GM21723 (cell line): ENCODE results near the gene GOLGA7B.

Experiments
- ATAC-seq: cut with Tn5 transposase; IDR thresholded peaks from one replicate; pipeline ENCODE4 v1.9.1; 2021; ENCODE audit warnings: mild to moderate bottlenecking, moderate library complexity; ENCODE audit not compliant: unreplicated experiment

Gene GOLGA7B

DNA sequence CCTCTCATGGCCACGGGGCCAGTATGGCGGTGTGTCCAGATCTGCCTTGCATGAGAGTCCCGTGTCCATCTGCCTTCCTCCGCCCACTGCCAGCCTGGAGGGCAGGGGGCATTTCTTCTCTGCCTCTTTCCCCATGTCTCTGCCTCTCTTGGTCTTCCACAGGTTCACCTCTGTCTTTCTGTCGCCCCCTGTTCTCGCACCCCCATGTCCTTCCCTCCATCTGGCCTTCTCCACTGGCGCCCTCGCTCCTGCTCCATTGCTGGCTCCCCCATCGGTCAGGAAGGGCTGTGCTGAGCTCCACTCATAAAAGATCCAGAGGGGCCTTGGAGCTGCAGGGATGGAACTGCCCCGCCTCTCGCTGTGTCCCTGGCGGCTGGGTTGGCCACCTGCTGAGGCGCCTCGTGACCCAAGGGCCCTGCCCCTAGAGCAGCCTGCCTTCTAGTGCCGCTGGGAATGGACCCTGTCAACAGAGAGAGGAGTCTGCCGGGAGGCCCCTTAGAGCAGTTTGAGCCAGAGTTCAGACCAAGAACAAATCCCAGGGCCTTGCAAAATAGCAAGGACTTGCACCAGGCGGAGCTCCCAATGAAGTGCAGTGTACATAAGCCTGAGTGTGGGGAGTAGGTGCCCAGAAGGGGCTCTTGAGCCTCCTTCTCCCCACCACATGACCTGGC, 42.0 kb downstream of the GOLGA7B start:
- ATAC-seq = no peak

DNA sequence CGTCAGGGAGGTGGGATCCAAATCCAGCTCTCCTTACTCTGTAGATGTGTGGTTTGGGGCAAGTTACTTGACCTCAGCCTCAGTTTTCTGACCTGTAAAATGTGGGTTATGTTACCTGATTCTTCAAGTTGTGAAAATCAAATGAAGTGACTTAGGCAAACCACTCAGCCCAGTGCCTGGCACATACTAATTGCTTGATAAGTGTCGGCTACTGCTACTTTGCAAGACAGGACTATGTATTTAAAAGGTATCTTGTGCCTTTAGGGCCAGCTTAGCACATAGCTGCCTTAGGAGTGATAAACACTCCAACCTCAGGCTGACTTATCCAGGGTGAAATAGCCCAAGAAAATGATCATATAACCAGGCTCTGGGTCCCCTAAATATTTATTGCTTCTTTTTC, 42.9 kb downstream of the GOLGA7B start:
- ATAC-seq = no peak

DNA sequence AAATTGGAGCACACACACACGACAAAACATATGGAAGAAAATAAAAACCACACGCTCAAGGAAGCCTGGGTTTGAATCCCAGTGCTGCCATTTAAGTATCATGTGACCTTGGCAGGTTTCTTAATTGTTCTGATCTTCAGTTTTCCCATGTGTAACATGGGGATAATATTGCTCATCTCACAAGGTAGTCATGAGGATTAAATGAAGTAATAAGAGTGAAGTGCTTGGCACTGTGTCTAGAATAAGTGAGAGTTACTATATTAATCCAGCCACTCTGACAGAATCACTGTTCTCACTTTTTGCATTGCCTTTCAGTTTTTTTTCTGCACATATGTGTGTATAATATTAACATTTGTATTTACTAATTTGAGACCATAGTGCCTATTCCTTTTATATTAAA, 43.3 kb downstream of the GOLGA7B start:
- no peak for ATAC-seq

DNA sequence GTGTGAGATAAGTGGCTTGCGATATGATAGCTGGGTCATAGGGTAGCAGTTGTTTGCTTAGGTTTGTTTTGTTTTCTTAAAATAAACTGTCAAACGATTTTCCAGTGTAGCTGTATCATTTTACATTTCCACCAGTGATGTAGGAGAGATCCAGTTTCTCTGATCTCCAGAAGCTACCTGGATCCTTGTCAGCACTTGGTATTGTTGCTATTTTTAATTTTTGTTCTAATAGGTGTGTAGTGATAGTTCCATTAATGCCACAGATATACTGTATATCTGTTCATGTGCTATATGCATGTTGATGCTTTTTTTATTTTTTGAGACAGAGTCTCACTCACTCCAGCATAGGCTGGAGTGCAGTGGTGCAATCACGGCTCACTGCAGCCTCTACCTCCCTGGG, 44.4 kb downstream of the GOLGA7B start:
- no peak for ATAC-seq

DNA sequence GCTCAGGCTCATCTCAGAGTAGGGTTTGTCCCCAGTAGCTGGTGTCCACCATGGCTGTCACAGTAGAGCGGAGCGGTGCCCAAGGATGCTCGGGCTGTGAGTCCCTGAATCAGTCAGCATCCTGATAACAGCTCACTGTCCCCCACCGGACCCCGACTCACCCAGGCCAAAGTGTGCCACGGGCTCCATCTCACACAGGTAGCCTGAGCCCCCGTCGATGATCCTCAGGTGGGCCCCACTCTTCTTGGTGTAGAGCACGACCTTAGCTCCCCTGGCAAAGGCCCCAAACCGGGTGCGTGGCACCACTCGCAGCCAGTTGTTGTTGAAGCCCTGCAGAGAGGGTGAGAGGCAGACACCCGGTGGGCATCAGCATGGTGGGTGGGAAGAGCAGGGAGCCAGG, 45.4 kb downstream of the GOLGA7B start:
- no peak for ATAC-seq

DNA sequence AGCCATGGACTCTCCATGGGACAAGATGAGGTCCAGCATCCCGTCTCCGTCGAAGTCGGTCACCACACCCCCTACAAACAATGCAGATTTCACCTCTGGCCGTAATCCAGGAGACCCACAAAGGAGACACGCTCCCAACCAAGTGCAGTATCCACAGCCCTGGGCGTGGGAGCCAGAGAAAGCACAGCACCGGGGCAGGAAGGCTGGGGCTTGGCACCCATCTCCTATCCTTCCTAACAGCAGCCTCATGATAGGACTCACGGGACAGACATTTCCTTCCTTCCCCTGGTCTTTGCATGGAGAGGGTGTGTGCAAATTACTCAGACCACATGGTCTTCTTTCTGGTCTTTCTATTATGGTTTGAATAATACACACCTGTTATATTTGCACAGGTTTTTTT, 46.3 kb downstream of the GOLGA7B start:
- ATAC-seq = no peak

DNA sequence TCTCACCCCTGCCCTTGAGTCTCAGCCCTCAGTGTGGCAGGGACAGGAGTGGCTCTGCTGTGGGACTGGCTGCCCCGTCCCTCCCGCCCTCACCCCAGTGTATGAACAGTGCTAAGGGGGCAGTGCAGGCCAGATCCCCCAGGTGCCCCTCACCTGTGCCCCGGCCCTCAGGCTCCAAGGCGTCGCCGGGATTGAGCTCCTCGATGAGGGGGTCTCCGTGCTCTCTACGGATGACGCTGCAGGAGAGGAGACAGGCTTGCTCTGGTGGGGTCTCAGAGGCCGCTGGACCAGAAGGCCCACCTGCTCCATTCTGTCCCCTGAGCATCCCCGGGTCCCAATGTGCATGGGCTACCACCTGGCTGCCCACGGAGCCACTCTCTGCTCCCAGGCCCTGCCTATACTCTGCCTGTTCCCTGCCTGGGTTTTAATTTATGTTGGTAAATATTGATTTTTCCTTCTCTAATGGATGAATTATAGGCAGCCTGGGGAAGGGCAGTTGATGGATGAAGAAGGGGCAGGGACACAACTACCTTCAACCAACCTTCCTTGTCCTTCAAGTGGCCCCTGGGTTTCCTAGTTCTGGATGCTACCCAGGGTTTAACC, 47.2 kb downstream of the GOLGA7B start:
- ATAC-seq = no peak

DNA sequence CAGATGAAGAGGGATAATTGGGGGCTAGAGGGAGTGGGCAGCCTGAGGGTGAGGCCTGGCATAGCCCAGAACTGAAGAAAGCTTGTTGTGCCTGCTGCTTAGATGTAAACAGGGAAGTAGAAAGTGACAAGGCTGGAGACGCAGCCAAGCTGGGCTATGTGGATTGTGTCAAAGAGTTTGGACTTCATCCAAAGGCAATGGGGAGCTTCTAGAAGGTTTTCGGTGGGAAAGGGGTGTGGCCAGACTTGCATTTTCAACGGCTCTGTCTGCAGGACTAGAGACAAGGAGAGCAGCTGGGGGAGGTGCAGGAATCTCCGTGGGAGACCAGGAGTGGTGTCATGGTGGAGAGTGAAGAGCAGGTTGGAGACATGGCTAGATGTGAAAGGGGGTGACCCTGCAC, 48.8 kb downstream of the GOLGA7B start:
- ATAC-seq = no peak

DNA sequence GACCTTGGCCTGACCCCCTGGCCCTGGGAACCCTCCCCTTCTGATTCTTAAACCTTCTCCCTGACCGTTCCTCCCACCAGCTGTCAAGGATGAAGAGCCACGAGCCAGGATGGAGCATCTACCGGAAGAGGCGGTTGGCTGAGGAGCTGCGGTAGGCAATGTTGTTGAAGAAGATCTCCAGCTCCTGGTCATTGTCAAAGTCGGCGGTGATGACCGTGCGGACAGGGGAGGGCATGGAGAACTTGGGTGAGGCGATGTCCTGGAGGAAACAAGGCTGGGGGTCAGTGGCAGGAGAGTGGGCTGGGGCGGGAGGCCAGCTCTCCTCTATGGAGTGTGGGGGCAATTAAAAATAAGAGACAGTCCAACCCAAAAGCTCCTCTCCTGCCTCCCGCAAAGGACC, 51.7 kb downstream of the GOLGA7B start:
- ATAC-seq = no peak

DNA sequence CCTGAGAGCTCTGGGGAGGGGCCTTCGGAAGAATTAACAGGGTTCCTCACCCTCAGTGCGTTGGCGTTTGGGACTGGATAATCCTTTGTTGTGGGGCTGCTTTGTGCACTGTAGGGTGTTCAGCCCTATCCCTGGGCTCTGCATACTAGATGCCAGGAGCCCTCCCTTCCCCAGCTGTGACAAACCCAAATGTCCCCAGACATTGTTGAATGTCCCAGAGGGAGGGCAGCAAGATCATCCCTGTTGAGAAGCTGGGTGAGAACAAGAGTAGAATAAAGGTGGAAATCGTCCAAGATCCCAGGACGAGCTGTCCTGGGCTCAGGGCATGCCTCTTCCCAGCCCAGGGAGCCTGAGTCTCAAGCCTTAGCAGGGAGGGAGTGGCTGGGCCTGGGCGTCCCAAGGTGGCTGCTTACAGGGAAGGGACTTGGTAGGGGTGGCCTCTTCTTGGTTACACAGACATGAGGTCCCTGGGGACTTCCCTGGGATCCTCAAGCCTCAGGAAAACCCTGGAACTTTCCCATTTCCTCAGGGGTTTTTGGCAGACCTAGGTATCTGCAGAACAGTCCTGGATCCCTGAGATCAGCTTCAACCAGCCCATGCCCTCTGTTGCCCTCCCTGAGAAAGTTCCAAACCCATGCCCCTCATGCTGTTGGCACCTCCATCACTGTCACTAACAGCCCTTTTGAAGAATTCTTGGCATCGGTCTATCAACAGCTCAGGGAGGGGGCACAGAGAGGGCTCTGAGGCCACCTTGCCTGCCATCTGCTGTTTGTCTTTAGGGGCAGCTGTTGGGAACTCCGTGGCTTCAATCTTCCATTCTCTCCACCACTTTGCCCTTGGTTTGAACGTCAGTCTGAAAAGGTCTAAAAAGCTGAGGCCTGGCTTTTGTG, 53.7 kb downstream of the GOLGA7B start:
- ATAC-seq = no peak

DNA sequence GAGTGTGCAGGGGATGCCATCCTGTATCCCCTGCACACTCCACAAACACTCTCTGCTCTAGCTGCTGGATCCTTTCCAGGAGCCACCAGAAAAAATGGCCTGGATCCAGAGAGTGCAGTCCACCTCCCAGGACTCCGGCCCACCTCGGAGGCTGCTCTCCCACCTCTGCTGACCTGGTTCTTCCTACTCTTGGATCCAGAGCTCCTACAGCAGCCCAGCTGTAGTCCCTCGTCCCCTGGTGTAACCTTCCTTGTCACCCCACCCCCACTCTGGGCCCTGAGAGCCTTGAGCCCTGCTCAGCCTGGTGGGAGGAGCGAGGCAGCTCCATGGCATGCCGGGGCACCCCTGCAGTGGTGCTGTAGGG, 54.4 kb downstream of the GOLGA7B start:
- no peak for ATAC-seq

DNA sequence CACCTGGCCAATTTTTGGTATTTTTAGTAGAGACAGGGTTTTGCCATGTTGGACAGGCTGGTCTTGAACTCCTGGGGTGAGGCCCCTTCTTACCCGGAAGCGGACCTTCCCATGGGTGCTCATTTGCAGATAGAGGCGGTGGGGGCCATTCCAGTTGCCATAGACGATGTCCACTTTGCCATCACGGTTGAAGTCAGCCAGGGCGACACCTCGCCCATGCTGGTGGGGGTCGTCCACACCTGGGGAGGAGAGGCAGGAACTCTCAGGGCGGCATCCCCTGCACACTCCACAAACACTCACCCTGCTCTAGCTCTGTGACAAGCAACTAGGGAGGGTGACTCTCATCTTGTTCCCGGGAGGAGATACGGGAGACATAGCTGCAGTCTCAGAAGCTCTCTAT, 54.9 kb downstream of the GOLGA7B start:
- ATAC-seq = no peak

DNA sequence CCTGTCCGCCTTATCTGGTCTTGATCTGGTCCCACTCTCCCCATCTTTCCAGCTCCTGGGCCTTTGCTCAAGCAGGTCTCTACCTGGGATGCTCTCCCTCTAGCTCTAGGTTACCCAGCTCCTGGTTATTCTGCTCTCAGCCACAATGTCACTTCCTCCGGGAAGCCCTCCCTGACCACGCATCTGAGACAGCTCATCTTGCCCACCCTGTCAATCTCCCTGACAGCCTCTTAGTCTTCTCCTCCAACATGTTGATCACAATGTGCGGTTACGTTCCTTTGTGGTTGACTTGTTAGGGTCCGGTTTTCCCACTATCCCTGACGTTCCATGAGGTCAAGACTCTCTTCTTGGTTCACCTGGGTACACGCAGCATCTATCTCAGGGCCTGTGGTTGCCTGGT, 55.6 kb downstream of the GOLGA7B start:
- ATAC-seq = no peak

DNA sequence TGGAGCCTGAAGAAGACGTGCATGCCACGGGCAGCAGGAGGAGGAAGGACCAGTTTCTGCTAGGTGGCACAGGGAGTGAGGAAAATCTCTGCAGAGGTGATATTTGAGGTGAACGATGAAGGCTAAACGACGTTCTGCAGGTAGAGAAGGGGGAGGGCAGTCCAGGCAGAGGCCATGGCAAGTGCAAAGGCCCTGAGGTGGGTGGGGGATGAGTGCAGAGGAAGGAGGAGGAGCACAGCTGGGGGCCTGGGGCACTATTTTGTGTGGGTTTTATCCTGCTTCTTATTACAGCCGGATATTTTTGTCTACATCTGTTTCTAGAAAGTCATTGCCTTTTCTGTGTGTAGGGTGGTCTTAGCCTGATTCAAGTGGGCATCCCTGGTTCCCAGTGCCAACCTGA, 57.6 kb downstream of the GOLGA7B start:
- no peak for ATAC-seq

DNA sequence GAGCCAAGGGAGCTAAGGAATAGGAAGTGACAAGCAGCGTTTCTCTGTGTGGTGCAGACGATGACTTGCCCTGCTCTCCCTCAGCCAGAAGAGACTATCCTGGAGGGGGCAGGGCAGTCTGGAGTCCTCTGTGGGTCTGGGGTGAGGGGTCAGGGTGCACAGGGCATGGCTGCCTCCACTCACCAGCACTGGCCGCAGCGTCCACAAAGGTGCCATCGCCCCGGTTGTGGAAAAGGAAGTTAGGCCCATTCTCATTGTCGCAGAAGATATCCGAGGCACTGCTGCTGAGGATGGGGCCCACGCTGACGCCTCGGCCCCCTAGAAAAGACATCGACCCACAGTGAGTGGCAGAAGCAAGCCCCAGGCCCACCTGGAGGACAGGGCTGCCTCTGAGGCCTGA, 58.2 kb downstream of the GOLGA7B start:
- no peak for ATAC-seq

DNA sequence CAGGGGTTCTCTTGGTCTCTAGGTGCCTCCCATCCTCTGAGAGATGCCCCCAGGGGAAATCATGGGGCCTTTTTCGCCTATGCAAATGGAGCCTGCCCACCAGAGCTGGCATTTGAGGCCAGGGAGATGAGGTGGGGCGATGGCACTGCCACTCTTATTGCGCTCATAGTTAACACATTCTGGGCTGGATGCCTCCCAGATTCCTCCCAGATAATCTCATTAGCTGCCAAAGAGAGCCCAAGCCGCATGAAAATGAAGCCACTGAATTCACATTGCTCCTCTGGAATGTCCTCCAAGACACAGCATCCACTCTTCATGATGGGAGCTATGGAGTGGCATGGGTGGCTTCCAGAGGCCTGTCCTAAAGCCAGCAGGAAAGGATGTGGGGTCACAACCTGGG, 61.0 kb downstream of the GOLGA7B start:
- ATAC-seq = no peak

DNA sequence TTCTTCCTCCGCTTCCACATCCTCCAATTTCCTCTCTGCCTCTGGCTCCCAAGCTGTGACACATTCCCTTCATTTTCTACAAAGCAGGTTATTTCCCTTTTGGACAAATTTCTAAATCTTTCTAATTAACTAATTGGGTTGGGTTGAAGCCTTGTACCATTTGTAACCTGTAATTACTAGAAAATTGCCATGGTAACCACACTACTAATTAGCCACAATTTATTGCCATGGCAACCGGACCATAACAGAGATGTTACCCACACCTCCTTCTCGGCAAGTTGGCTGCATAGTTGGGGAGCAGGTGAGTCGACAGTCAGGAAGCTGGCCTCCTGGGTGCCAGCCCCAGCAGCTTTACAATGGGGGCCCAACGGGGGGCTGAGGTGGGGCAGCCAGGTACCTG, 61.6 kb downstream of the GOLGA7B start:
- ATAC-seq = no peak

DNA sequence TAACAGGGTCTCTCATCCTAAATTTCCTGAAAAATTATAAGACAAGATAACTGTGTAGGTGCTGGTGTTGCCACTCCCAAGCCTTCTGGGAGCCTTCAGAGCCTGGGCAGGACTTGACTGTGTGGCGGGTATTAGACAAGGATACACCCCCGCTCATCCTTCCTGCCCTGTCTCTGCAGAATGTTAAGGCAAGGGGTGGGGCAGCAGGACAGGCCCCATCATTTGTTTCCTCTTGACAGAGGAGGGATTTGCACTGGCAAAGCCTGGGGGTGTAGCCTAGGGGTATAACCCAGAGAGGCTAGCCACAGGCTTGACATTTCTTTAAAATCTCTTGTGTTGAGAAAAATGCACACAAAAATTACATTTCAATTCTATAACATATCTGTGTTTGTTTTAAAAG, 63.5 kb downstream of the GOLGA7B start:
- ATAC-seq = no peak

DNA sequence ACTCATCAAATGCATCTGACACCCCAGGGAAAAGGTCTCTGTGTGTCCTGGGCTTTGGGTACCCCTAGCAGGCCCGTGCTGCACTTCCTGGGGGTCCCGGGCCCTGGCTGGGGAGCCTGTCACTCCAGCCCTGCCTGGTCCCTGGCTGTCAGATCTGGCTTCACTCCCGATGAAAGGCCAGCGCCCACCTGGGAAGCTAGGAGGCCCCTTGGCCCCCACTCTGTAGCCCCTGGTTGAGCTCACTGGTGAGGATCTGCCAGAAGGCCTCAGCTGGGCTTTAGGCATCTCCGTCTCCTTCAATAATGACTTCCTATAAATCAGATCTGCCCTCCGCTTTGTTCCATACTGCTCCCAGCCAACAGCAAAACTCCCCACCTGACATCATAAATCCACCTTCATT, 64.0 kb downstream of the GOLGA7B start:
- ATAC-seq = no peak

DNA sequence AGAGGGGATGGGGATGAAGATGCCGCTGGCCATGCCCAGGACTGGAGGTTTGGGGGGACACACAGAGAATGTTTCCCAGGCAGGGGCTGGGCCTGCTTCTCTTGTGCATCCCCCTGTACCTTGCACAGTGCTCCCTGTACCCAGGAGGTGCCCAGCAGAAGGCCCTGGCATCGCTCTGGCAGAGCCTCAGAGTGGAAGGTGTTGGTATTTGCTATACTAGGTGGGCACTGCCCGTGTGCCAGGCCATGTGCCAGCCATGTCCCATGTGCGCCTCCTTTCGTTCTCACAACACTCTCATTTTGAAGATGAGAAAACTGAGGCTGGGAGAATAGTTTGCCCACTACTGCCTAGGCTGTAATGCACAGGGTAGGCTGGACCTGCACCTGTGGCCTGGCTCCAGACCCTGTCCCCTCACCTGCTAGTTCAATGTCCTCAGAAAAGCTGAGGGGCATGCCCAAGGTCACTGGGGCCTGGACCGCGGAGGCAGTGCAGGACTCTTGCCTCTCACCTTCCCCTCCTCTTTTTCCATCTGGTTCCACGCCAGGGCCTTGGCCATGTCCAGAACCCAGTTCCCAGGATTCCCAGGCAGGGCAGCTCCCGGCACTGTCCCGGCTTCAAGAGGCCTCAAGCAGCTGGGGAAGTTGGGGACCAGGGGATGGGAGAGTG, 64.7 kb downstream of the GOLGA7B start:
- no peak for ATAC-seq

DNA sequence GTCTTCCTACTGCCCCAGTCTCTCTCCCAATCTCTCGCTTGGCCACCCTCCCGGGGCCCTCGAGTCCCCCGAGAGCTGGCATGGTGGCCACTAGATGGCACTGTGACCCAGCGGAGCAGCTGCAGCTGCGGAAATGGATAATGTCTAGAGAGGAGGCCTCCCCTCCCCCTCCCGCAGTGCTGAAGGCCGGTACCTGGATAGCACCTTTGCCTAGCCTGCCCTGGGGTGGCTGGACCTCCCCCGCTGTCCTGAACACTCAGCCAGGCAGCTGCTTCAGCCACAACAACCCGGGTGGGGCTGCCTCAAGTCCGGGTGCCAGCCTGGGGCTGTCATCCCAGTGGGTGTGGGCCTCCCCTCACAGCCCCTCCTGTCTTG, 65.2 kb downstream of the GOLGA7B start:
- peak; percentile 73 for ATAC-seq
